Stimulated activated CD4-positive, alpha-beta T cell treated with anti-CD3 and anti-CD28 coated beads, Interleukin-15, amount 100 ng/mL, for 24 hours (primary cell): ENCODE data around the gene ERMARD.
"Not testable (repeated sequence)": the region's sequence is repeated elsewhere in the genome, so short reads cannot be mapped to it uniquely, and the experiment has no call there.

Source experiments
- DNase-seq: peaks from one replicate; pipeline ENCODE4 v3.0.0-alpha.2; 2020

ERMARD gene

GRCh38 chr6:169738204-169738975 is 13.0 kb upstream of the ERMARD start:
- DNase-seq = peak; percentile 10

DNA sequence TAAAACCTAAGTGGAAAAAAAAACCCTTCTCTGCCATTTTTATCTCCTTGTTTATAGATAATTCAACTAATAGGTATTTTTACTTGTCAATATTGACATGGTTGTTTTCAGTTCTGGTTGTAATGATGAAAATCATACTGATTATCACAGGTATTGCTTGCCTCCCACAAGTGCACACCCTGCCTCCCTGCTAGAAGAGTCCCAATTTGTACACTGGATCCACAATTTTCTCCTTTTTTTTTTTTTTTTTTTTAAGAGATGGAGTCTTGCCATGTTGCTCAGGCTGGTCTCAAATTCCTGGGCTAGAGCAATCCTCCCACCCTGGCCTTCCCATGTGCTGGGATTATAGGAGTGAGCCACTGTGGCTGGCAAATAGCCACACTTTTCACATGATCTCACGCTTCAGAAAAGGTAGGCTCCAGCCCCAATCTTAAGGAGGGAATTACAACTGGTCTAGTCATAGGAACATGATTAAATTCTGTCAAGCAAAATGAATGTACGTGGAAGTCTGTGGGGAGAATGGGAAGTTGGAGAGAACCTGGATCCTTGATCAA is 12.4 kb upstream of the ERMARD start:
- no peak for DNase-seq

GRCh38 chr6:169741344-169741743 is 10.1 kb upstream of the ERMARD start:
- no peak for DNase-seq

DNA sequence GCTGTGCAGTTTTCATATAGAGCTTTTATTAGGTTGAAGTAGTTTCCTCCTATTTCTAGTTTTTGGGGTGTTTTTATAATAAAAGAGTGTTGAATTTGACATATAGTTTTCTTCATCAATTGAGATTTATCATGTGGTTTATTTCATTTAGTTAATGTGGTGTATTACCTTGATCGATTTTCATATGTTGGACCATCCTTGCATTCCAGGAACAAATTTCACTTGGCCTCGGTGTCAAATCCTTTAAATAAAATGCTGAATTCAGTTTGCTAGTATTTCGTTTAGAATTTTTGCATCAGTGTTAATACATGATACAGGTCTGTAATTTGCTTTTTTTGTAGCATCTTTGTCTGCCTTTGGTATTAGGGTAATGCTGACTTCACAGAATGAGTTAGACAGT is 6.0 kb upstream of the ERMARD start:
- no peak for DNase-seq

- no peak for DNase-seq
Measured at GRCh38 chr6:169746556-169746955, 4.9 kb upstream of the ERMARD start.

- DNase-seq = peak; percentile 18
Measured at GRCh38 chr6:169752074-169752623, 727 bp downstream of the ERMARD start.

DNA sequence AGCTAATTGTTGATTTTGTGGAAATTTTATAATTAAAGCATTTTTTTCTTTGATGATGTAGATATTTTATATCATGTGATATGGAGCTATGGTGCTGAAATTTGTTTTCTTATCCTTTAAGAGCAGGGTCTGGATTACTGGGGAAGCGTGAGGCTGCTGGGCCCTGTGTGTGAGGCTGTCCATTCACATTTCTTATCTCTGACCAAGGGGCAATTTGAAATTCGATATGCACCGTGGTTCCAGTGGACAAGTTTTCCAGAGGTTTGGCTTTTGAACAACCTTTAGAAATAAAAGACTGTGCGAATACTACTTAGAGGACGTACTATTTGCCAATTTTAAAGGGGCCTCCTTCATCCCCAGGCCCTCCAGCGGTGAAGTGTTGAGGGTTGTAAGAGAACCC is 3.7 kb downstream of the ERMARD start:
- no peak for DNase-seq

DNA sequence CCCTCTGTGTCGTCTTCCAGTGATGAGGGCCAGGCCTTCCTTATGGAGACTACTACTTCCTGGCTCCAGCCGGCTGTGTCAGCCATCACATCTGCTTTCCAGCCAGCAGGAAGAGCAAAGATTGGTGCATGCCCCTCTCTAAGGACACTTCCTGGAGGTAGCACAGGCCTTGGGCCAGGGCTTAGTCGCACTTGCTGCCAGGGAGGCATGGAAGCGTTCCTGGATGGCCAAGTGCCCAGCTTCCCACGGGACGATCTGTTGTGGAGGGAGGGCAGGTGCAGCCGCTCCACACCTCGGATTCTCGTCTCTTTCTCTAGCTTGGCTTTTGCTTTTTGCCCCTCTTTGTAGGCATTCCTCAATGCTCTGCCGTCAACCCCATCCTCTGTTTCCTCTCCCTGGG is 11.9 kb downstream of the ERMARD start:
- no peak for DNase-seq

DNA sequence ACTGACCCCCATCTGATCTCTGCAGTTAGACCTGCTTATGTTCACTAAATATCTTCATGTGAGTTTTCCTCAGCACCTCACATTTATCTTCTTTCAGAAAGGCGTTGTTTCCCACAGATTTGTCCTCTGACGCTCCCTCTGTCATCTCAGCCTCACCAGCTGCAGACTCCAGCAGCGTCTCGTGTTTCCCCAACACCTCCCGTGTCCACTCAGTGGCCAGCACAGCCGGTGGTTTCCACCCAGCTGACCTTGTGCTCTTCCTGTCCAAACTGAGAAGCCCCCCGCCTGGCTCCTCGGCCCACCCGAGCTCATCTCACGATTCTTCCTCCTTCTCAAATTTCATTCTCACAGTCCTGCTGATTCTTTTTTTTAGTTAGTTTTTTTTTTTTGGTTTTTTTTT is 12.5 kb downstream of the ERMARD start:
- DNase-seq = no peak

DNA sequence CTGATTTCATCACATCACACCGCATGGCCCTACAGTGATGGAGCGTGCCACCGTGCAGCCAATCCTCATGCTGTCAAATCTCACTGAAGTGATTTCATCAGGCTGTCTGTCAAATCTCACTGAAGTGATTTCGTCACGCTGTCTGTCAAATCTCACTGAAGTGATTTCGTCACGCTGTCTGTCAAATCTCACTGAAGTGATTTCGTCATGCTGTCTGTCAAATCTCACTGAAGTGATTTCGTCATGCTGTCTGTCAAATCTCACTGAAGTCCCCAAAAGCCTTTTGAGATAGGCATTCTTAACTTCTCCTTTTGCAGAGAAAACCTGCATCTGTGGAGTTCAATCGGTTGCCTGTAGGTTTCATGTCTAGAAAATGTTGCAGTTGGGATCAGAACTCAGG is 14.4 kb downstream of the ERMARD start:
- not testable (repeated sequence) for DNase-seq

DNA sequence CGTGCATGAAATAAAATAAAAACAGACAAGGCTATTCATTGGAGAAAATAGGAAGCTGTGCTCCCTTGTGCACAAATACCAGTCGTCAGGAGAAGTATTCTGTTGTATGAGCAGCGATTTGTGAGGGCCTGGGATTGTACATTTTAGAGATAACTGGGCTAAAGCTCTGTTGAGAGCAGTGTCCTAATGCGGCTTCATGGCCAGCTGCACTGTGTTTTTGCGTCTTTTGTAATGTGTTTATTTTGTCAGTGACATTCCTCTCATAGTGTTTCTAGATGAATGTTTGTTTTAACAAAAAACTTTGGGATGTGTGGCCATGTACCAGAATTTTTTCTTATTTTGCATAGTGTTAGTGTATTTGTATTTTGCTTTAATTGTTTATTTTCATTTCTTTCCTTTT is 14.8 kb downstream of the ERMARD start:
- no peak for DNase-seq

GRCh38 chr6:169766921-169767736 is 15.7 kb downstream of the ERMARD start:
- no peak for DNase-seq

- no peak for DNase-seq
Measured at GRCh38 chr6:169774347-169774746, 22.9 kb downstream of the ERMARD start.

- DNase-seq = no peak
Measured at GRCh38 chr6:169775321-169775720, 23.9 kb downstream of the ERMARD start.

GRCh38 chr6:169776379-169776778 is 25.0 kb downstream of the ERMARD start:
- no peak for DNase-seq

GRCh38 chr6:169777896-169778295 is 26.5 kb downstream of the ERMARD start:
- no peak for DNase-seq

- no peak for DNase-seq
Measured at GRCh38 chr6:169778646-169779045, 27.2 kb downstream of the ERMARD start.

- DNase-seq = no peak
Measured at GRCh38 chr6:169779092-169779815, 27.8 kb downstream of the ERMARD start.

DNA sequence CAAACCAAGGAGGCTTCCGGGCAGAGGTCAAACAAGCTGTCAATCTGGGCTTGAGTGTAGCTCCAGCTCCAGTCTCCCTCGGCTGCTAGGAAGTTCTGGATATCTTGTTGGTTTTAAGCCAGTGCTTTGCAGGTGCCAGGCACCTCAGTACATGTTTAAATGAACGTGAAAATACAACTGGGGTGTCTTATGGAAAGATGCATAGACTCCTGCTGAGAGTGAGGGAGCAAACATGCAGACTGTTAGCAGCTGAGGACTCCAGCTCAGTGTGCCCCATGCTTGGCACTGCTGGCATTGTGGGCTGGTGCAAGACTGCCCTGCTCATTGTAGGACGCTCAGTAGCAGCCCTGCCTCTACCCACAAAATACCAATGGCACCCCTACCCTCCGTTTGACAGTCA is 28.5 kb downstream of the ERMARD start:
- no peak for DNase-seq

GRCh38 chr6:169780571-169781091 is 29.2 kb downstream of the ERMARD start:
- DNase-seq = no peak

DNA sequence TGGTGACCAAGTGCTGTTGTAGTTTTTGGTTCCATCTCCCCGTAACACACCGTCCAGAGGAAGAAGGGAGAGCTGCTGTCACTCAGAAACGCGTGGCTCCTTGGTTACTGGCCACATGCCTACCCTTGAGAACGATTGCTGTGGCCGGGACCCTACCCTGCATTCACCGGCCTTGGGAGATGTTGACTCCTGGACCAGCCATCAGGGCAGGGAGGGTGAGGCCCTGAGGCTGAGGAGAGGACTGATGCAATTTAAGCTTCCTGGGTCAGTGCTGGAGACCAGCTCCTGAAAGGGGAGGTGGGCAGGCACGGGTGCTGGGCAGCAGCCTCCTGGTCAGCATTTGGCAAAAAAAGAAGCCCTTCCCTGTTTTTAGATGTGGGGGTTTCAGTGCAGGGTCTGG is 31.5 kb downstream of the ERMARD start:
- no peak for DNase-seq

DNA sequence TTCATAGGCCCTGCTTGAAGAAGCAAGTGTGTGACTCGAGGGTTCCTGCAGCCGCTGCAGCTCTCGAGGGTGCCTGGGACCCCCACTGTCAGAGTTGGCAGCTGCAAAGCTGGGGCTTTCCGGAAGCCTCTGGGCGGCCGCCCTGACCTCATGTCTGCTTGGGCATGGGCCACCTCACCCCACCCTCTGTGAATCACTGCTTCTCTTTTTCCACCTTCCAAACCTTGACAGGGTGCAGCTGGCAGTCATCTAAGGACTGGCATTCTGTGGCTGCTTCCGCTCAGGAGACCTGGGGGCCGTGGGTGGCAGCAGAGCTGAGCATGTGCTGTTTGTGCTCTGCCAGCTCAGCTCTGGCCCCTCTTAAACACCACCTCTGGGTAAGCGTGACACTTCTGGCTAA is 32.0 kb downstream of the ERMARD start:
- no peak for DNase-seq
